ENCODE results near the gene NRCAM. TPM values are rescaled to one million over a fixed set of nuclear protein-coding genes. Genes with fewer than 3 reads are reported as not detected.

NRCAM gene
- total RNA-seq, 1 donor from 2014 or later, result 11.0 TPM

DNA sequence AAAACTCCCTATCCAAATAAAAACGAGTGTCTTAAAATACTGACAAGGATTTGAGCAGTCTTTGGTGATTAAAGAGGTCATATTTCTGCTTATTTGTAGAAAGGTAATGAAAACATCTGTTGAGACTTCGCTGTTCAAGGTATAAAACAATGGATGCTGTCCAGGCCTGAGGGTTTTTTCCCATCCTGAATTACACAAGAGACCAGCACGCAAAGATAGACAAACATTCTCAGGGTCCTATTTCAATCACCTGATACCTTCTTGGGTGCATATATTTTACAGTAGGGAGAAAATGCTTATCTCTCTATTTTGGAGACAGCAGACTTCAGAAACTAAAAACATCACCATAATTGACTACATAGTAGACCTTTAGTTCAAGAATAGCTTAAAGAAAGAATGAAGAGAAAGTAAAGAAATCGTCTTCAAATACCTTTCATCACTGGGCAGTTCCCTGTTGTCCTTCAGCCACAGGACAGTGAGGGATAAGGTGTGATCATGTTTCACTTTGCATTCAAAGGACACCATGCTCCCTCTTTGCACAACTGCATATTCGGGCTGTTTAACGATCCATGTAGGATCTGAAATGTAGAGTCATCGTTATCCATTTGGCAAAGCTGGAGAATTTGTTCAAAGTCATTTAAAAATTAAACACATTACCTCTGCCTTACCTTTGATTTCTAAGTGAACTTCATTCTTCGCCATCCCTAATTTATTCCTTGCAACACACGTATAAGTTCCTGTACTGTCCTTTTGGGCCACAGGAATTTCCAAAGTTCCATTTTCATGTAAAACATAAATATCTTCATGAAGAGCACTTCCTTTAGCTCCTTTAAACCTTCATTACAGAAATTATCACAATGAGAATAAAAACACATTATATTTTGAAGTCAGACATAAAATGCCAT lies 262.4 kb downstream of the NRCAM start:
- TF ChIP-seq, protein P1, sequence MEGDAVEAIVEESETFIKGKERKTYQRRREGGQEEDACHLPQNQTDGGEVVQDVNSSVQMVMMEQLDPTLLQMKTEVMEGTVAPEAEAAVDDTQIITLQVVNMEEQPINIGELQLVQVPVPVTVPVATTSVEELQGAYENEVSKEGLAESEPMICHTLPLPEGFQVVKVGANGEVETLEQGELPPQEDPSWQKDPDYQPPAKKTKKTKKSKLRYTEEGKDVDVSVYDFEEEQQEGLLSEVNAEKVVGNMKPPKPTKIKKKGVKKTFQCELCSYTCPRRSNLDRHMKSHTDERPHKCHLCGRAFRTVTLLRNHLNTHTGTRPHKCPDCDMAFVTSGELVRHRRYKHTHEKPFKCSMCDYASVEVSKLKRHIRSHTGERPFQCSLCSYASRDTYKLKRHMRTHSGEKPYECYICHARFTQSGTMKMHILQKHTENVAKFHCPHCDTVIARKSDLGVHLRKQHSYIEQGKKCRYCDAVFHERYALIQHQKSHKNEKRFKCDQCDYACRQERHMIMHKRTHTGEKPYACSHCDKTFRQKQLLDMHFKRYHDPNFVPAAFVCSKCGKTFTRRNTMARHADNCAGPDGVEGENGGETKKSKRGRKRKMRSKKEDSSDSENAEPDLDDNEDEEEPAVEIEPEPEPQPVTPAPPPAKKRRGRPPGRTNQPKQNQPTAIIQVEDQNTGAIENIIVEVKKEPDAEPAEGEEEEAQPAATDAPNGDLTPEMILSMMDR (conservative IDR thresholded peaks at IDR 0.05; ENCODE audit: low read depth, low read length), result no peak
- DNase-seq (ENCODE audit: low read depth), result peak; percentile 27
- H3K4me3 ChIP-seq (ENCODE audit: low read depth, low read length), result no peak overlapping the region

DNA sequence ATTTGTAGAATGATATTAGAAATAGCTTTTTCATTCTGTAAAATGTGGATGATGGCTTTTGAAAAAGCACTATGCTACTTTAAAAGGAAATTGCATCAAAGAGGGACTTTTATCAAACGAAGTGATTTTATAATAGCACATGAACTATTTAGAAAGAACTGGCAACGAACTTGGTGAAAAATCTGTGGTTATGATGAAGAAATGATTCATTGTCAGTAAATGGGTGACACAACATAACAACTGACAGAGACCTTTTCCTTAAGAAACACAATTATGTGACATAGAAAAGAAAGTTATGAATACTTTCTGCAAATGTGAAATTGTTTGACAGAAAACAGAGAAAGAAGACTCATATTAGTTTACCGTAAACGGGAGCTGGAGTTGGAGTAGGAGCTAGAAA lies 265.3 kb downstream of the NRCAM start:
- H3K4me3 ChIP-seq (ENCODE audit: low read depth, low read length), result no peak overlapping the region
- no peak for DNase-seq (ENCODE audit: low read depth)
- TF ChIP-seq, protein P1 (conservative IDR thresholded peaks at IDR 0.05; ENCODE audit: low read depth, low read length), result no peak

DNA sequence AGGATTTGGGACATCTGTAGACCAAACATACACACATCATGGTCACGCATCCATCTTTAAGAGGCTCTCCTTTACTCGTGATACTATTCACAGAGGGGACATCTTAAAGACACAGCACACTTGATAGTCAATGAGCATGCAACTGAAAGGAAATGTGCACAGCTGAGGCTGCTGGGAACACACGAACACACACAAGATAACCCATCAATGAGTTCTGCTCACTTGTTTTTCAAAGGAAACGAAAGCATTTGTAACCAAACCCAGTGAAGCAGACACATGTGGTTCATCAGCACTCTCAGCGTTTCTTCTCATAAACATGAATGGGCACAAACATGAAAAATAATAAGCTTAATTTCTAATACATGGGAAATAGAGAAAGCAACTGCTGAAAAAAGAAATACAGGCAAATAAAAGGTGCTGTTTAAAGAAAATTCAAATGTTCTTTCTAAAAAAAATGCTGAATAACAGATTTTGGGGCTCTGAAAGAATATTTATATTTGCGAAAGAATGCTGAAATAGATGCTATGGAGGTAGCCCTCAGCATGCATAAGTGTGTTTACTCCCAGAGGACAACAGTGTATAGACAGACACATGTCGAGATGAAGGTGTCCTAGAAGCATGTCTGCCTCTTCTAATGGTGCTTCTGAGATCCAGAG lies 266.4 kb downstream of the NRCAM start:
- H3K4me3 ChIP-seq (ENCODE audit: low read depth, low read length), result no peak overlapping the region
- DNase-seq (ENCODE audit: low read depth), result no peak
- TF ChIP-seq, protein P1 (conservative IDR thresholded peaks at IDR 0.05; ENCODE audit: low read depth, low read length), result no peak

DNA sequence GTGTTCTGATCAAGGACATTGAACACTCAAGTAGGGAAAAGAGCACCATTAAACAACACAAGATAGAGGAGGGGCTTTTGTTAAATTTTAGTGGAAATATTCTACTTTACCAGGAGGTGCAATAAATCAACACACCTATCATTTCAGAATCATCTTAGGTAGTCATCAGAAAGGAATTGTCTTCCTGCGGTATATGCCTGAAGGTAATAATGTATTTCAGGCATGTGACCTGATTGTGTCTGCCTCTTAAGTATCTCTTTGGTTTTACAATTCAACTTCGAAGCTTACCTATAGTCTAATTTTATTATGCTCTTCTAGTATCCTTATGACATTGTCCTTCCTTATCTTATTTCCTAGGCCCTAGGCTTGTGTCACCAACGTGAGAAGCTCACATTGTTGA lies 267.5 kb downstream of the NRCAM start:
- DNase-seq (ENCODE audit: low read depth), result no peak
- no peak overlapping the region for H3K4me3 ChIP-seq (ENCODE audit: low read depth, low read length)
- TF ChIP-seq, protein P1 (conservative IDR thresholded peaks at IDR 0.05; ENCODE audit: low read depth, low read length), result no peak

DNA sequence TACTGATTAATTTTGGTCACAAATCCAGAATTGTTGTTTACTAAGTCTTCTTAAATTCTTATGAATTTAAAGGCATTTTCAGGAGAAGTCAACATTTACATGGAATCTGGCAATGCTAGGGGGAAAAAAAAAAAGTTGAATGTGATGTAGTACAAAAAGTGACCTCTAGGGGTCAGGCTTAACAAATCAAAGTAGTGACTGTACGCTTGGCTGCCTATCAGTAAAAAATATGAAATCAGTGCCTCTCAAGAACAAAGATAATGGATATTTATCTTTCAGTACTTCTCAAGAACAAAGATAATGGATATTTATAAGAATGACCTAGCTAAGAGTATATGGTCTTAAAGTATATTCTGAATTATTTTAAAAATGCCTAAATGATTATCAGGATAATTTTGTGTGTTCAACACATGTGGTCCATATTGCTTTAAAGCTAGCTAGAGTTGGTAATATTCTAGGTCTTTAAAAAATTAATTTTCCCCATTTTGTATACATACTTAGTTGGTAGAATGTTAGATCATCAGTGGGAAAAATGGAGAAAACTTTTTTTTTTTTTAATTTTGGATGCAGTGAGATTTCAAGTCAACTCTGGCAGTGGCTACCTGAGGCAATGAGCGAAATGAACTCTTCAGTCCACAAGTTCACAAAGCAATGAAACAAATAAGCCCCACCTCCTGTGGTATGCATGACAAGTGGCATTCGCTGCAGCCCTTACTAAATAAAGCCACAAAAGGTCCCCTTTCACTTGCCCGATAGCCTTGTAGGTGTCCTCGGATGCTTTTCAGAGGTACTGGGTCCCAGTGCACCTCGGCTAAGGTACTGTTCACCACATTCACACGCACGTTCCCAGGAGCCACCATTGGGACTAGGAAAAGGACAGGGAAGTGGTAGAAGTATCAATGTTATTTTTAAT lies 274.9 kb downstream of the NRCAM start:
- peak; percentile 27 for DNase-seq (ENCODE audit: low read depth)
- TF ChIP-seq, protein P1 (conservative IDR thresholded peaks at IDR 0.05; ENCODE audit: low read depth, low read length), result peak; percentile 72
- no peak overlapping the region for H3K4me3 ChIP-seq (ENCODE audit: low read depth, low read length)

DNA sequence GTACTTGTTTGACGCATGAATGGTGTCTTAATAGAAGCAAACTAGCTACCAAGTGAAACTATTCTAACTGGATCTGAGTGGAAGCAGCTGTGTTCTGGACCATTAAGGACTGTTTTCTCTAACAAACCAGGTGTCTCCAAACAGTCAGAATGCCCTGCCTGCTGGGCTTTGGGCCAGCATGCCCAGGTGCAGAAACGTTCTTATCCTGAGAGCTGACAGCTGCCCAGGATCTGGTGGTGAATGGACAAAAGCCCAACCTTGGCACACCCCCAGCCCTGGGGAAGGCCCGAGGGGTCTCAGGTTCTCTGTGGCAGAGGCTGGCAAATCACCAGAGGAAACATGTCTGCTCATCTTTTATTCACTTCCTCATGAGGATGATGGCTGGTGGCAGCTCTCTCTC lies 277.8 kb downstream of the NRCAM start:
- no peak overlapping the region for H3K4me3 ChIP-seq (ENCODE audit: low read depth, low read length)
- TF ChIP-seq, protein P1 (conservative IDR thresholded peaks at IDR 0.05; ENCODE audit: low read depth, low read length), result no peak
- no peak for DNase-seq (ENCODE audit: low read depth)

Measured in epithelial cell of proximal tubule (primary cell).